Loucy (cell line): Measurements from ENCODE around the gene FRAT1.

ENCODE experiments used
- H2AFZ ChIP-seq: fragments of 200-600 bp; sonication (generic); 2 replicates; pipeline ENCODE4 v1.6.0; 2016; ENCODE audit warnings: antibody characterized with exemption, mild to moderate bottlenecking, low read length, moderate library complexity
- H3F3A ChIP-seq: fragments of 200-600 bp; 2 replicates; pipeline ENCODE4 v1.6.0; 2016; ENCODE audit warnings: antibody characterized with exemption, low read depth, mild to moderate bottlenecking
- H3K27me3 ChIP-seq: fragments of 200-600 bp; sonication (generic); 2 replicates; pipeline ENCODE4 v1.6.1; 2014; ENCODE audit warnings: low read length, mild to moderate bottlenecking; ENCODE audit not compliant: insufficient read depth, poor library complexity, severe bottlenecking
- H3K36me3 ChIP-seq: fragments of 200-600 bp; sonication (generic); 2 replicates; pipeline ENCODE4 v1.6.1; 2016; ENCODE audit warnings: low read length; ENCODE audit not compliant: insufficient read depth
- H3K4me1 ChIP-seq: fragments of 200-600 bp; sonication (generic); 2 replicates; pipeline ENCODE4 v1.5.1; 2014; ENCODE audit warnings: low read length, mild to moderate bottlenecking; ENCODE audit not compliant: insufficient read depth, poor library complexity, severe bottlenecking
- H3K4me2 ChIP-seq: fragments of 200-600 bp; sonication (generic); 2 replicates; pipeline ENCODE4 v1.6.0; 2014; ENCODE audit warnings: antibody characterized with exemption, low read length, low read depth, mild to moderate bottlenecking; ENCODE audit not compliant: poor library complexity, severe bottlenecking
- H3K4me3 ChIP-seq: fragments of 200-600 bp; sonication (generic); 2 replicates; pipeline ENCODE4 v1.5.1; 2014; ENCODE audit warnings: low read length, mild to moderate bottlenecking, mixed read lengths; ENCODE audit not compliant: poor library complexity, severe bottlenecking
- H3K79me2 ChIP-seq: fragments of 200-600 bp; sonication (generic); 2 replicates; pipeline ENCODE4 v1.6.1; 2014; ENCODE audit warnings: low read length; ENCODE audit not compliant: insufficient read depth
- H3K9ac ChIP-seq: fragments of 200-600 bp; sonication (generic); 2 replicates; pipeline ENCODE4 v1.6.0; 2014; ENCODE audit warnings: mild to moderate bottlenecking, low read depth, low read length, moderate library complexity; ENCODE audit not compliant: poor library complexity, severe bottlenecking
- H3K9me2 ChIP-seq: fragments of 200-600 bp; sonication (generic); replicated peaks from 2 replicates; pipeline ENCODE4 v1.6.1; 2016; ENCODE audit warnings: low read depth, low read length, mixed read lengths
- H3K9me3 ChIP-seq: fragments of 200-600 bp; sonication (generic); 2 replicates; pipeline ENCODE4 v1.6.1; 2014; ENCODE audit warnings: mild to moderate bottlenecking, antibody characterized with exemption, low read length, low read depth; ENCODE audit not compliant: insufficient read depth
- H4K20me1 ChIP-seq: fragments of 200-600 bp; sonication (generic); 2 replicates; pipeline ENCODE4 v1.6.0; 2014; ENCODE audit warnings: antibody characterized with exemption, low read length, mild to moderate bottlenecking; ENCODE audit not compliant: insufficient read depth, poor library complexity, severe bottlenecking
- EZH2phosphoT487 ChIP-seq: fragments of 200-600 bp; IDR thresholded peaks from 2 replicates; pipeline ENCODE4 v1.6.1; 2018; ENCODE audit warnings: antibody characterized with exemption, mild to moderate bottlenecking, moderate library complexity, borderline replicate concordance
- TF ChIP-seq, protein P1 (sequence below): fragments of 200-600 bp; sonication (generic); conservative IDR thresholded peaks from 2 replicates; pipeline ENCODE4 v1.5.1; 2014; ENCODE audit warnings: mild to moderate bottlenecking, antibody characterized with exemption, low read length

Gene FRAT1

DNA sequence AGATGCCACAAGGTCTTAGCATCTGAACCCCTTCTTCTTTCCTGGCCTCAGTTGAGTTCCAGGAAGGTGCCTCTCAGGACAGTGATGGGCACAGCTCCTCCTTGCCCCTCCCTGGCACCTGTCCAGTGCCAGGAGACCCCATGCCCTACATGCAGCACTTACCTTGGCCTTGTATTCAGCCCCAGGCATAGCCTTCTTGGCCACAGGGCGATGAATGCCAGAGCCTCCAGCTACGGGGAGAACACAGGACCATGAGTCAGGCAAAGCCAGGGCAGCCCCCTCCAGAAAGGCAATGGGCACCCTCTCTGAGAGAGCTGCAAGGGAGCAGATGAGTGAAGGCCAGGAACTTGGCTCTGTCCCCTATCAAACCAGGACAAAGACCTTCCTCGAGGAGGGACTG, 39.7 kb downstream of the FRAT1 start:
- Histone ChIP-seq H3K9me3 (no peaks in the 10 kb centered on the region), H3K27me3 (no peaks in the 10 kb centered on the region), H2AFZ (no peak overlapping the region), H3K36me3 (no peaks in the 10 kb centered on the region), H3K9ac (no peak overlapping the region), H3K79me2 (no peaks in the 10 kb centered on the region), H3K4me2 (no peak overlapping the region), H3K4me3 (no peak overlapping the region), H3K4me1 (peaks cover 21% of the 10 kb centered on the region), H3F3A (no peaks in the 10 kb centered on the region), H3K9me2 (no peaks in the 10 kb centered on the region), H4K20me1 (no peaks in the 10 kb centered on the region)
- TF ChIP-seq, protein P1, sequence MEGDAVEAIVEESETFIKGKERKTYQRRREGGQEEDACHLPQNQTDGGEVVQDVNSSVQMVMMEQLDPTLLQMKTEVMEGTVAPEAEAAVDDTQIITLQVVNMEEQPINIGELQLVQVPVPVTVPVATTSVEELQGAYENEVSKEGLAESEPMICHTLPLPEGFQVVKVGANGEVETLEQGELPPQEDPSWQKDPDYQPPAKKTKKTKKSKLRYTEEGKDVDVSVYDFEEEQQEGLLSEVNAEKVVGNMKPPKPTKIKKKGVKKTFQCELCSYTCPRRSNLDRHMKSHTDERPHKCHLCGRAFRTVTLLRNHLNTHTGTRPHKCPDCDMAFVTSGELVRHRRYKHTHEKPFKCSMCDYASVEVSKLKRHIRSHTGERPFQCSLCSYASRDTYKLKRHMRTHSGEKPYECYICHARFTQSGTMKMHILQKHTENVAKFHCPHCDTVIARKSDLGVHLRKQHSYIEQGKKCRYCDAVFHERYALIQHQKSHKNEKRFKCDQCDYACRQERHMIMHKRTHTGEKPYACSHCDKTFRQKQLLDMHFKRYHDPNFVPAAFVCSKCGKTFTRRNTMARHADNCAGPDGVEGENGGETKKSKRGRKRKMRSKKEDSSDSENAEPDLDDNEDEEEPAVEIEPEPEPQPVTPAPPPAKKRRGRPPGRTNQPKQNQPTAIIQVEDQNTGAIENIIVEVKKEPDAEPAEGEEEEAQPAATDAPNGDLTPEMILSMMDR = no peak
- no peak for TF ChIP-seq EZH2phosphoT487

GRCh38 chr10:97360705-97361536, 41.9 kb downstream of the FRAT1 start:
- Histone ChIP-seq H3F3A (no peaks in the 10 kb centered on the region), H3K4me1 (peaks cover 15% of the 10 kb centered on the region), H3K27me3 (no peaks in the 10 kb centered on the region), H4K20me1 (no peaks in the 10 kb centered on the region), H3K9me3 (no peaks in the 10 kb centered on the region), H3K4me3 (no peak overlapping the region), H3K9ac (no peak overlapping the region), H2AFZ (no peak overlapping the region), H3K9me2 (no peaks in the 10 kb centered on the region), H3K79me2 (no peaks in the 10 kb centered on the region), H3K4me2 (no peak overlapping the region), H3K36me3 (no peaks in the 10 kb centered on the region; the same call in 1 of the 2 replicates)
- no peak for TF ChIP-seq EZH2phosphoT487
- TF ChIP-seq, protein P1 = no peak

DNA sequence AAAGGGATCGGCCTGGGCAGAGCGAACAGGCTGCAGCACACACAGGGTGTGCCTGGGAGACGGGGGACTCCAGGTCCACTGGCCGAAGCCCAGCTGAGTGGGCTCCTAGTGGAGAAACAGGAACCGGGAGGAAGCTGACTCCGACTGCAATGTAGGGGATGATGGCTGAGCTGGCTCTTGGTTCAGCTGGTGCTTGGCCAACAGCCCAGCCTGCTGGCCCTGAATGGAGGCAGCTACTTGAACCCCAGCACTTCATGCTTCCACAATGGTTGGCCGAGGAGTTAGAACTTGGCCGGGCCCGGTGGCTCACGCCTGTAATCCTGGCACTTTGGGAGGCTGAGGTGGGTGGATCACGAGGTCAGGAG, 42.4 kb downstream of the FRAT1 start:
- no peak overlapping the region for H3K4me2 ChIP-seq
- H3K9me3 ChIP-seq = no peaks in the 10 kb centered on the region
- H3K4me3 ChIP-seq = no peak overlapping the region
- no peaks in the 10 kb centered on the region for H3K9me2 ChIP-seq
- no peaks in the 10 kb centered on the region; the same call in 1 of the 2 replicates for H3K36me3 ChIP-seq
- H3K27me3 ChIP-seq = no peaks in the 10 kb centered on the region
- peaks cover 9% of the 10 kb centered on the region for H3K4me1 ChIP-seq
- H3K79me2 ChIP-seq = no peaks in the 10 kb centered on the region
- no peak overlapping the region for H2AFZ ChIP-seq
- no peak overlapping the region for H3K9ac ChIP-seq
- no peaks in the 10 kb centered on the region for H4K20me1 ChIP-seq
- H3F3A ChIP-seq = no peaks in the 10 kb centered on the region
- TF ChIP-seq EZH2phosphoT487 = no peak
- TF ChIP-seq, protein P1 = no peak
